K562 (cell line): Measurements from ENCODE around the gene RNU6-9. TPM values are rescaled to one million over a fixed set of nuclear protein-coding genes. Genes with fewer than 3 reads are reported as not detected.

Experiments used
- ATF7 ChIP-seq: fragments of 450-650 bp; IDR thresholded peaks from 2 replicates; pipeline ENCODE4 v1.7.1; 2014; ENCODE audit warnings: mild to moderate bottlenecking, moderate library complexity
- FOS ChIP-seq: IDR thresholded peaks from 3 replicates; pipeline ENCODE4 v1.6.1; 2011; ENCODE audit not compliant: insufficient read length; ENCODE audit errors: extremely low read depth
- FOXA3 ChIP-seq, 2 experiments: fragments of 450-650 bp in 1 of 2; sonication (generic) in 1 of 2; formaldehyde crosslinking; IDR thresholded peaks in 1 of 2; conservative IDR thresholded peaks in 1 of 2; 2 replicates each; pipeline versions ENCODE4 v1.4.0 to v1.8.0; 2020 to 2022; ENCODE audit warnings: mild to moderate bottlenecking in 2 of 2, missing genetic modification reagents in 1 of 2
- HDAC1 ChIP-seq, 2 experiments: fragments of 450-650 bp; IDR thresholded peaks; 2 replicates each; pipeline ENCODE4 v1.6.1; 2016 to 2017; ENCODE audit warnings: inconsistent platforms in 1 of 2, mild to moderate bottlenecking in 1 of 2, moderate library complexity in 1 of 2
- HNRNPL ChIP-seq: fragments of 200-400 bp; formaldehyde crosslinking; IDR thresholded peaks from 2 replicates; pipeline ENCODE4 v1.6.1; 2017; ENCODE audit warnings: low read depth, mild to moderate bottlenecking, low read length
- L3MBTL2 ChIP-seq: fragments of 450-650 bp; IDR thresholded peaks from 2 replicates; pipeline ENCODE4 v1.6.1; 2016; ENCODE audit warnings: mild to moderate bottlenecking, moderate library complexity
- NCOA2 ChIP-seq, 2 experiments: fragments of 450-650 bp; IDR thresholded peaks; 2 replicates each; pipeline ENCODE4 v1.6.1; 2018; ENCODE audit warnings: mild to moderate bottlenecking in 2 of 2, moderate library complexity in 1 of 2; ENCODE audit not compliant: partially characterized antibody in 2 of 2
- PHF8 ChIP-seq: fragments of 200-600 bp; sonication (generic); IDR thresholded peaks from 2 replicates; pipeline ENCODE4 v1.6.1; 2012; ENCODE audit warnings: mixed run types, mild to moderate bottlenecking, inconsistent platforms, low read length, moderate library complexity, borderline replicate concordance
- SRSF1 ChIP-seq: fragments of 200-400 bp; formaldehyde crosslinking; IDR thresholded peaks from 2 replicates; pipeline ENCODE4 v1.6.1; 2017; ENCODE audit warnings: mild to moderate bottlenecking, low read depth, low read length, moderate library complexity
- SRSF7 ChIP-seq: fragments of 200-400 bp; formaldehyde crosslinking; optimal IDR thresholded peaks from 2 replicates; pipeline ENCODE3; 2017; ENCODE audit warnings: mild to moderate bottlenecking, low read depth, low read length
- ZBTB7A ChIP-seq: IDR thresholded peaks from 2 replicates; pipeline ENCODE4 v1.6.1; 2011; ENCODE audit warnings: low read depth, mild to moderate bottlenecking, low read length, moderate library complexity, borderline replicate concordance; ENCODE audit not compliant: control insufficient read depth
- ZKSCAN3 ChIP-seq: fragments of 250-450 bp; sonication (Bioruptor Pico); IDR thresholded peaks from 2 replicates; pipeline ENCODE4 v1.4.0; 2020
- ZNF436 ChIP-seq: fragments of 250-450, 450-650 bp; sonication (Bioruptor Pico); formaldehyde crosslinking; IDR thresholded peaks from 2 replicates; pipeline ENCODE4 v1.7.0; 2020; ENCODE audit warnings: mild to moderate bottlenecking
- polyA plus RNA-seq, 8 experiments: library from polyadenylated mRNA; depleted of rRNA in 4 of 8; stranded (reverse) in 5 of 8; unstranded in 3 of 8; fragments of >200 nt; fragmentation: Nextera tagmentation in 2 of 8; fragmentation: Illumina TruSeq in 1 of 8; extraction: Ambion mirVana in 2 of 8; extraction: Trizol in 1 of 8; gene quantifications; 2 replicates each; pipeline versions ENCODE4 v1.2.1 to v1.2.3, GENCODE V29; 2011 to 2014; ENCODE audit warnings: inconsistent platforms in 1 of 8, missing spikeins in 1 of 8
- total RNA-seq, 7 experiments: library from RNA; depleted of rRNA in 6 of 7; stranded (reverse); fragments of >200 nt in 6 of 7; fragmentation: Illumina TruSeq in 2 of 7; extraction: Trizol in 2 of 7; gene quantifications; 2 replicates each; pipeline versions ENCODE4 v1.2.1 to v1.2.3, GENCODE V29; 2011 to 2021; ENCODE audit warnings: low replicate concordance in 1 of 7
- TF ChIP-seq, protein P1 (sequence below): fragments of 250-450 bp; sonication (Bioruptor Pico); IDR thresholded peaks from 2 replicates; pipeline ENCODE4 v1.8.0; 2021; ENCODE audit warnings: mild to moderate bottlenecking, moderate library complexity
- TF ChIP-seq, protein P2 (sequence below), 2 experiments: fragments of 450-650 bp in 1 of 2; sonication (generic) in 1 of 2; formaldehyde crosslinking in 1 of 2; IDR thresholded peaks in 1 of 2; conservative IDR thresholded peaks in 1 of 2; 2 replicates each; pipeline versions ENCODE4 v1.6.1 to v1.8.1; 2016 to 2023; ENCODE audit warnings: mild to moderate bottlenecking in 2 of 2, moderate library complexity in 2 of 2, inconsistent platforms in 1 of 2, missing genetic modification reagents in 1 of 2
- TF ChIP-seq, protein P3 (sequence below): fragments of 250-450 bp; sonication (Bioruptor Pico); IDR thresholded peaks from 2 replicates; pipeline ENCODE4 v1.5.0; 2020; ENCODE audit warnings: mild to moderate bottlenecking, borderline replicate concordance
- TF ChIP-seq, protein P4 (sequence below): sonication (generic); formaldehyde crosslinking; IDR thresholded peaks from 2 replicates; pipeline ENCODE4 v1.8.0; 2022; ENCODE audit warnings: missing genetic modification reagents, mild to moderate bottlenecking, borderline replicate concordance
- TF ChIP-seq, protein P5 (sequence below): fragments of 250-450 bp; sonication (Bioruptor Pico); IDR thresholded peaks from 2 replicates; pipeline ENCODE4 v1.8.0; 2022; ENCODE audit warnings: inconsistent platforms
- TF ChIP-seq, protein P6 (sequence below): sonication (generic); formaldehyde crosslinking; IDR thresholded peaks from 2 replicates; pipeline ENCODE4 v1.8.0; 2022; ENCODE audit warnings: mild to moderate bottlenecking, missing genetic modification reagents

Gene RNU6-9
- total and polyA plus RNA-seq, 9 of the 15 experiments (the other 6 are each of a cell fraction or from before 2014, with no cell fraction given) = not detected

DNA sequence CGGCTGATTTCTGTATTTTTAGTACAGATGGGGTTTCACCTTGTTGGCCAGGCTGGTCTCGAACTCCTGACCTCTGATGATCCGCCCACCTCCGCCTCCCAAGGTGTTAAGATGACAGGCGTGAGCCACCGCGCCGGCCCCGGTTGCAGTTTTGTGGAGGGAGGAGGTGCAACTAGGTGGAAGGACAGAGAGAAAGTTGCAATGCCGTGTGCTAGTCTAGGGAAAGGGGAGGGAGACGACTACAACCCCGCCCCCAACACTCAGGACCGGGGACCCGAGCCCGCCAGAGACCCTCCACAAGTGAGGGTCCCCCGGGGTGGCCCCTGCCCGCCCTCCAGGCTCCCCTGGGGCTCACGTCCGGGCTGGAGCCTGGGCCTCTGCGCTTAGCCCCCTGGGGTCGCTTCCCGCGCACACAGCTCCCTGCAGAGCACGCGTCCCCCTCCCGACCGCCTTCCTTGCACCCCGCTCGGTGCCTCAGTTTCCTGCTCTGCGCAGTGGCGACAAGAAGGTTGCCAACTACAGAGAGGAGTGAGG lies 31.3 kb downstream of the RNU6-9 start (continued):
- TF ChIP-seq, protein P1, sequence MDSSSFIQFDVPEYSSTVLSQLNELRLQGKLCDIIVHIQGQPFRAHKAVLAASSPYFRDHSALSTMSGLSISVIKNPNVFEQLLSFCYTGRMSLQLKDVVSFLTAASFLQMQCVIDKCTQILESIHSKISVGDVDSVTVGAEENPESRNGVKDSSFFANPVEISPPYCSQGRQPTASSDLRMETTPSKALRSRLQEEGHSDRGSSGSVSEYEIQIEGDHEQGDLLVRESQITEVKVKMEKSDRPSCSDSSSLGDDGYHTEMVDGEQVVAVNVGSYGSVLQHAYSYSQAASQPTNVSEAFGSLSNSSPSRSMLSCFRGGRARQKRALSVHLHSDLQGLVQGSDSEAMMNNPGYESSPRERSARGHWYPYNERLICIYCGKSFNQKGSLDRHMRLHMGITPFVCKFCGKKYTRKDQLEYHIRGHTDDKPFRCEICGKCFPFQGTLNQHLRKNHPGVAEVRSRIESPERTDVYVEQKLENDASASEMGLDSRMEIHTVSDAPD (CRISPR knock-in tag) = no peak
- TF ChIP-seq SRSF1 (no peak), ZBTB7A (peak; percentile 77), FOS (no peak), SRSF7 (no peak), ZNF436 (CRISPR knock-in tag) (no peak), ZKSCAN3 (no peak), L3MBTL2 (0 out of 2 replicates have a peak, but pooled peaks have one; percentile 86), ATF7 (no peak), HNRNPL (no peak), HDAC1 (IDR thresholded peaks at IDR 0.05) (peak in 1 of 2 experiments; percentile 82; a peak in 1 of 4 replicates), FOXA3 (CRISPR knock-in tag; conservative IDR thresholded peaks at IDR 0.05 in 1 of 2, IDR thresholded peaks at IDR 0.05 in 1 of 2) (no peak; a peak in 2 of 4 replicates), PHF8 (peak; percentile 25; the same call in 1 of the 2 replicates), NCOA2 (IDR thresholded peaks at IDR 0.05; ENCODE audit: partially characterized antibody in 2 of 2) (no peak)
- TF ChIP-seq, protein P2, sequence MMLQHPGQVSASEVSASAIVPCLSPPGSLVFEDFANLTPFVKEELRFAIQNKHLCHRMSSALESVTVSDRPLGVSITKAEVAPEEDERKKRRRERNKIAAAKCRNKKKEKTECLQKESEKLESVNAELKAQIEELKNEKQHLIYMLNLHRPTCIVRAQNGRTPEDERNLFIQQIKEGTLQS (IDR thresholded peaks at IDR 0.05) = no peak
- TF ChIP-seq, protein P2 (CRISPR knock-in tag; conservative IDR thresholded peaks at IDR 0.05) = 0 out of 2 replicates have a peak, but pooled peaks have one; percentile 3
- TF ChIP-seq, protein P3, sequence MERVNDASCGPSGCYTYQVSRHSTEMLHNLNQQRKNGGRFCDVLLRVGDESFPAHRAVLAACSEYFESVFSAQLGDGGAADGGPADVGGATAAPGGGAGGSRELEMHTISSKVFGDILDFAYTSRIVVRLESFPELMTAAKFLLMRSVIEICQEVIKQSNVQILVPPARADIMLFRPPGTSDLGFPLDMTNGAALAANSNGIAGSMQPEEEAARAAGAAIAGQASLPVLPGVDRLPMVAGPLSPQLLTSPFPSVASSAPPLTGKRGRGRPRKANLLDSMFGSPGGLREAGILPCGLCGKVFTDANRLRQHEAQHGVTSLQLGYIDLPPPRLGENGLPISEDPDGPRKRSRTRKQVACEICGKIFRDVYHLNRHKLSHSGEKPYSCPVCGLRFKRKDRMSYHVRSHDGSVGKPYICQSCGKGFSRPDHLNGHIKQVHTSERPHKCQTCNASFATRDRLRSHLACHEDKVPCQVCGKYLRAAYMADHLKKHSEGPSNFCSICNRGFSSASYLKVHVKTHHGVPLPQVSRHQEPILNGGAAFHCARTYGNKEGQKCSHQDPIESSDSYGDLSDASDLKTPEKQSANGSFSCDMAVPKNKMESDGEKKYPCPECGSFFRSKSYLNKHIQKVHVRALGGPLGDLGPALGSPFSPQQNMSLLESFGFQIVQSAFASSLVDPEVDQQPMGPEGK (CRISPR knock-in tag) = no peak
- TF ChIP-seq, protein P4, sequence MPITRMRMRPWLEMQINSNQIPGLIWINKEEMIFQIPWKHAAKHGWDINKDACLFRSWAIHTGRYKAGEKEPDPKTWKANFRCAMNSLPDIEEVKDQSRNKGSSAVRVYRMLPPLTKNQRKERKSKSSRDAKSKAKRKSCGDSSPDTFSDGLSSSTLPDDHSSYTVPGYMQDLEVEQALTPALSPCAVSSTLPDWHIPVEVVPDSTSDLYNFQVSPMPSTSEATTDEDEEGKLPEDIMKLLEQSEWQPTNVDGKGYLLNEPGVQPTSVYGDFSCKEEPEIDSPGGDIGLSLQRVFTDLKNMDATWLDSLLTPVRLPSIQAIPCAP = no peak
- TF ChIP-seq, protein P5, sequence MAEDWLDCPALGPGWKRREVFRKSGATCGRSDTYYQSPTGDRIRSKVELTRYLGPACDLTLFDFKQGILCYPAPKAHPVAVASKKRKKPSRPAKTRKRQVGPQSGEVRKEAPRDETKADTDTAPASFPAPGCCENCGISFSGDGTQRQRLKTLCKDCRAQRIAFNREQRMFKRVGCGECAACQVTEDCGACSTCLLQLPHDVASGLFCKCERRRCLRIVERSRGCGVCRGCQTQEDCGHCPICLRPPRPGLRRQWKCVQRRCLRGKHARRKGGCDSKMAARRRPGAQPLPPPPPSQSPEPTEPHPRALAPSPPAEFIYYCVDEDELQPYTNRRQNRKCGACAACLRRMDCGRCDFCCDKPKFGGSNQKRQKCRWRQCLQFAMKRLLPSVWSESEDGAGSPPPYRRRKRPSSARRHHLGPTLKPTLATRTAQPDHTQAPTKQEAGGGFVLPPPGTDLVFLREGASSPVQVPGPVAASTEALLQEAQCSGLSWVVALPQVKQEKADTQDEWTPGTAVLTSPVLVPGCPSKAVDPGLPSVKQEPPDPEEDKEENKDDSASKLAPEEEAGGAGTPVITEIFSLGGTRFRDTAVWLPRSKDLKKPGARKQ (CRISPR knock-in tag) = no peak
- TF ChIP-seq, protein P6, sequence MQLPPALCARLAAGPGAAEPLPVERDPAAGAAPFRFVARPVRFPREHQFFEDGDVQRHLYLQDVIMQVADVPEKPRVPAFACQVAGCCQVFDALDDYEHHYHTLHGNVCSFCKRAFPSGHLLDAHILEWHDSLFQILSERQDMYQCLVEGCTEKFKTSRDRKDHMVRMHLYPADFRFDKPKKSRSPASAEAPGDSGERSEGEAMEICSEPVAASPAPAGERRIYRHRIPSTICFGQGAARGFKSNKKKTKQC (CRISPR knock-in tag) = peak; percentile 55; the same call in 1 of the 2 replicates
